Measurements from ENCODE around the gene CHIC1. TPM values are rescaled to one million over a fixed set of nuclear protein-coding genes. Genes with fewer than 3 reads are reported as not detected.
"Not testable (repeated sequence)": the region's sequence is repeated elsewhere in the genome, so short reads cannot be mapped to it uniquely, and the experiment has no call there.

CHIC1 gene
- total RNA-seq, 1 donor from 2014 or later = 7.6 TPM

GRCh38 chrX:73683236-73683859 lies 120.4 kb downstream of the CHIC1 start:
- TF ChIP-seq CTCF (conservative IDR thresholded peaks at IDR 0.05) = no peak
- no peaks in the 10 kb centered on the region for H3K36me3 Mint-ChIP-seq
- no peak for DNase-seq (ENCODE audit: extremely low spot score, unreplicated experiment)
- no peaks in the 10 kb centered on the region for H3K4me1 Mint-ChIP-seq (ENCODE audit: unreplicated experiment)
- no peaks in the 10 kb centered on the region for H3K9me3 Mint-ChIP-seq
- H3K27me3 Mint-ChIP-seq = no peaks in the 10 kb centered on the region
- H3K4me3 Mint-ChIP-seq = no peak overlapping the region
- no peak overlapping the region for H3K27ac Mint-ChIP-seq

DNA sequence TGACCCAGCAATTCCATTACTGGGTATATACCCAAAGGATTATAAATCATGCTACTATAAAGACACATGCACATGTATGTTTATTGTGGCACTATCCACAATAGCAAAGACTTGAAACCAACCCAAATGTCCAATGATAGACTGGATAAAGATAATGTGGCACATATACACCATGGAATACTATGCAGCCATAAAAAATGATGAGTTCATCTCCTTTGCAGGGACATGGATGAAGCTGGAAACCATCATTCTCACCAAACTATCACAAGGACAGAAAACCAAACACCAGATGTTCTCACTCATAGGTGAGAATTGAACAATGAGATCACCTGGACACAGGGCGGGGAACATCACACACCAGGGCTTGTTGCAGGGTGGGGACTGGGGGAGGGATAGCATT lies 144.0 kb downstream of the CHIC1 start:
- not testable (repeated sequence) for H3K36me3 Mint-ChIP-seq, H3K27me3 Mint-ChIP-seq

DNA sequence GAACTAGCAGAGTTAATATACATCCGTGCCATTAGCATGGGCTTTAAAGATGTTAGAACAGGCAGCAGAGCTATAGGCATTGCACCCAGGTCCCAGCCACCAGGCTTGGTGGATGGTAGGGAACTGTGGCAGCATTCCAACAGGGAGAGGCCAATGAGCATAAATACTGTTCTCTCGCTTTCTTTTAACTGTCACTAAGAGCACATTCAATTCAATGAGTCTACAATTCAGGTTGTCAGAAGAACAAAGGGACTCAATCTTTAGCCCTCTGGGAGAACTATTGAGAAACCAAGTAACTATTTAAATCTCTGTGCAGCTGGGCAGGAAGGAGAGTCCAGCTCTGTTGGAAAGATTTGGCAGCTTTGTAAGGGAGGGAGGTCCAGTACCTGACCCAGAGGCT lies 165.6 kb downstream of the CHIC1 start:
- no peak for TF ChIP-seq CTCF (conservative IDR thresholded peaks at IDR 0.05)
- no peaks in the 10 kb centered on the region for H3K27me3 Mint-ChIP-seq
- no peaks in the 10 kb centered on the region for H3K9me3 Mint-ChIP-seq
- no peaks in the 10 kb centered on the region for H3K4me1 Mint-ChIP-seq (ENCODE audit: unreplicated experiment)
- H3K36me3 Mint-ChIP-seq = no peaks in the 10 kb centered on the region
- H3K4me3 Mint-ChIP-seq = no peak overlapping the region
- DNase-seq (ENCODE audit: extremely low spot score, unreplicated experiment) = no peak
- no peak overlapping the region for H3K27ac Mint-ChIP-seq

More for the DNA sequence above, 144.0 kb downstream of the CHIC1 start:
- not testable (repeated sequence) for H3K27ac Mint-ChIP-seq; H3K4me1 Mint-ChIP-seq (ENCODE audit: unreplicated experiment); H3K4me3 Mint-ChIP-seq; H3K9me3 Mint-ChIP-seq; DNase-seq (ENCODE audit: extremely low spot score, unreplicated experiment)

Other genes with a start within 250 kb of the CHIC1 start
- not detected in 2 replicates for gene CDX4, start 116.1 kb upstream of the CHIC1 start, total RNA-seq (ENCODE audit: low replicate concordance)

Data from type B pancreatic cell (in vitro differentiated cells).